Lower leg skin (tissue), 4 donors: ENCODE data around the gene TLR10. TPM values are rescaled to one million over a fixed set of nuclear protein-coding genes. Genes with fewer than 3 reads are reported as not detected.

Source experiments
- DNase-seq, 2 donors: peaks; one replicate each; pipeline ENCODE4 v3.0.0-alpha.2; 2019; ENCODE audit warnings: low spot score in 2 of 2
- H3K4me3 ChIP-seq: fragments of 200-600 bp; sonication (generic); 2 replicates; pipeline ENCODE4 v1.5.1; 2017; ENCODE audit warnings: mild to moderate bottlenecking, low read depth; ENCODE audit not compliant: poor library complexity, severe bottlenecking
- POLR2A ChIP-seq, 2 donors: fragments of 450-650 bp; IDR thresholded peaks; one replicate each; pipeline ENCODE4 v1.6.1; 2016 to 2017; ENCODE audit warnings: antibody characterized with exemption in 2 of 2, mild to moderate bottlenecking in 1 of 2, moderate library complexity in 1 of 2
- WGBS, 2 donors: methylation state at CpG; one replicate each; pipeline ENCODE4 v1.1.5; 2018; 5-methylcytosine and 5-hydroxymethylcytosine counted together
- intact Hi-C: fragments of 100-400 bp; cut with DNase I; formaldehyde crosslinking; loops from one replicate; pipeline ENCODE4 v1.15.0; 2023; ENCODE audit warnings: low total_unique reads
- total RNA-seq, 4 donors: library from RNA; depleted of rRNA; stranded (reverse); fragments of >200 nt; gene quantifications; one replicate each; pipeline ENCODE4 v1.1.0, GENCODE V29; 2016
- TF ChIP-seq, protein P1 (sequence below), 3 donors: fragments of 450-650 bp; IDR thresholded peaks; one replicate each; pipeline ENCODE4 v1.5.1; 2016; ENCODE audit warnings: antibody characterized with exemption in 3 of 3, mild to moderate bottlenecking in 3 of 3, moderate library complexity in 2 of 3

Gene TLR10
- total RNA-seq, 4 donors from 2014 or later: 0.06 to 1.4 (median 0.21) TPM; not detected in 1

DNA sequence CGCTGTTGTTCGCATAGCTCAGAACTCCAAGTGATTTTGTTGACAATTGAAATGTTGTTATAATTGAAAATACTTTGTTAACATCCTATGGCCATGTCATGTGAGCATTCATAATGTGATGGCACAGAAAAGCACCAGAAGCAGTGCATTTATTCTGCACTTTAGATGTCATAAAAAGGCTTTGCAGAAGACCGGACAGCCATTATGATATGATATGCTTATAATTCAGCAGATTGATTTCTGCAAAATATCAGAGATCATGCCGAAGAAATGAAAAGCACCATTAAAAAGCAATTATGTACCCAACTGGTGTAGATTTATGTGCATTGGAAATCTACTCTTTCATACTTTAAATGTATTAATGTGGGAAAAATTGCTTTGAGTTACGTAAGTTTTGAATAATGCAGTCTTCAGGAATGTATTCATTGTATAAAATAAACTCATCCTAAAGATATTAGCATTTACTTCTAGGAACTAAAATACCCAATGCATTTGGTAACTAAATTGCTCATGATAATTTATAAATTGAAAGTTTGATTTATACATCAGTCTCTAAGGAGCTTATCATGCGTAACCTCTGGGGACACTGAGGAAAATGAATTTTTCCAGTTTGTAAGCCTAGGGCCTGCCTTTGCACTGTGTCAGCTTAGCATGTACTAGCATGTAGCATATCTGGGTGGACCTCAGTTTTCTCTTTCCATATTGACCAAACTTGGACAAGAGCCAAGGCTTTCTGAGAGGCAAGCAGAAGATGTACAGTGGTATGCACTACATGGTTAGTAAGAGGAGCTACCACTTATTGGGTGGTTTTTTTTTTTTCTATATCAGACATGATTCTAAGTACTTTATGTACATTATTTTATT, 43.6 kb downstream of the TLR10 start:
- 92 to 93% methylated on average over 6 of the region's 6 CpGs for WGBS, 2 donors
- no peak overlapping the region for H3K4me3 ChIP-seq
- DNase-seq: no peak
- TF ChIP-seq POLR2A (IDR thresholded peaks at IDR 0.05): no peak
- TF ChIP-seq, protein P1, sequence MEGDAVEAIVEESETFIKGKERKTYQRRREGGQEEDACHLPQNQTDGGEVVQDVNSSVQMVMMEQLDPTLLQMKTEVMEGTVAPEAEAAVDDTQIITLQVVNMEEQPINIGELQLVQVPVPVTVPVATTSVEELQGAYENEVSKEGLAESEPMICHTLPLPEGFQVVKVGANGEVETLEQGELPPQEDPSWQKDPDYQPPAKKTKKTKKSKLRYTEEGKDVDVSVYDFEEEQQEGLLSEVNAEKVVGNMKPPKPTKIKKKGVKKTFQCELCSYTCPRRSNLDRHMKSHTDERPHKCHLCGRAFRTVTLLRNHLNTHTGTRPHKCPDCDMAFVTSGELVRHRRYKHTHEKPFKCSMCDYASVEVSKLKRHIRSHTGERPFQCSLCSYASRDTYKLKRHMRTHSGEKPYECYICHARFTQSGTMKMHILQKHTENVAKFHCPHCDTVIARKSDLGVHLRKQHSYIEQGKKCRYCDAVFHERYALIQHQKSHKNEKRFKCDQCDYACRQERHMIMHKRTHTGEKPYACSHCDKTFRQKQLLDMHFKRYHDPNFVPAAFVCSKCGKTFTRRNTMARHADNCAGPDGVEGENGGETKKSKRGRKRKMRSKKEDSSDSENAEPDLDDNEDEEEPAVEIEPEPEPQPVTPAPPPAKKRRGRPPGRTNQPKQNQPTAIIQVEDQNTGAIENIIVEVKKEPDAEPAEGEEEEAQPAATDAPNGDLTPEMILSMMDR (IDR thresholded peaks at IDR 0.05): no peak
- intact Hi-C loops: no loop called here

DNA sequence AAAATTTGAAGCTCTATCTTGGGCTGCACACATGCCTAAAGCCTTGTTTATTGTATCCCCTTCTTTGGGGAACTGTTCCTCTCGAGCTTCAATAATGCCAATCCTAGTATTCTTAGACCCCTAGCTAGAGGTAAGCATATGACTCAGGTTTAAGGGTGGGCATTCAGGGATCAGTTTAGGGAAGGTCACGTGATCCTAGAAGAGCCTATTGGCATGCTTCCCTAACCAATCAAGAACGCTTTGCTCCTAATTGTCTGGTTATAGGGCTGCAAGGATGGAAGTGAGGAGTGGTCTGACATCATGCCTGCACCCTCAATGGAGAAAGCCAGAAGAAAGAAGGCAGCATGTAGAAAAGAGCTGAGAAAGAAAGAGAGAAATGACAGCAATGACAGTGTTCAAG, 46.9 kb downstream of the TLR10 start:
- 89 to 93% methylated on average over 3 of the region's 3 CpGs for WGBS, 2 donors

DNA sequence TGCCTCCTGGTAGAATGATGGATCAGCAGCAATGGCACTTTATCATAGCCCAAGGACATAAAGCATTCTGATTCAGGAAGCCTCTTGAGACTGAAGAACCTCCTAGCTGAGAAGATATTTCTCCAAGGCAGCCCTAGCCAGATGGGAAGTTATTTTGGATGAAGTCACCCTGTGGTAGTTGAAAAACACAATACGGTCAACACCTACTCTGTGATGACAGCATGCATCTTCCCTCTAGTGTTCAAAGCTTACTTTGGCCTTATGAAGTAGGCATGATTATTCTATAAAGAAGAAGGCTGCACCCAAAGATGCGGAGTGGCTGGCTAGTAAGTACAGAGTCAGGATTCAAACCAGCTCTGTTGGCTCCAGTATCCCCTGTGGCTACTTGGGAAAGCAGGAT, 47.9 kb downstream of the TLR10 start:
- no peak for DNase-seq
- intact Hi-C loops: loop anchor here (5.0 kb wide), 1 partner anchor 1127 kb away; no protein-coding TSS in a partner anchor
- H3K4me3 ChIP-seq: no peak overlapping the region
- TF ChIP-seq POLR2A (IDR thresholded peaks at IDR 0.05): no peak
- TF ChIP-seq, protein P1 (IDR thresholded peaks at IDR 0.05): no peak
- WGBS, 2 donors: 66 to 80% methylated on average over 2 of the region's 2 CpGs

More for the DNA sequence above, 46.9 kb downstream of the TLR10 start:
- intact Hi-C loops: no loop called here
- no peak for DNase-seq
- TF ChIP-seq, protein P1 (IDR thresholded peaks at IDR 0.05): no peak
- no peak for TF ChIP-seq POLR2A (IDR thresholded peaks at IDR 0.05)
- no peak overlapping the region for H3K4me3 ChIP-seq

DNA sequence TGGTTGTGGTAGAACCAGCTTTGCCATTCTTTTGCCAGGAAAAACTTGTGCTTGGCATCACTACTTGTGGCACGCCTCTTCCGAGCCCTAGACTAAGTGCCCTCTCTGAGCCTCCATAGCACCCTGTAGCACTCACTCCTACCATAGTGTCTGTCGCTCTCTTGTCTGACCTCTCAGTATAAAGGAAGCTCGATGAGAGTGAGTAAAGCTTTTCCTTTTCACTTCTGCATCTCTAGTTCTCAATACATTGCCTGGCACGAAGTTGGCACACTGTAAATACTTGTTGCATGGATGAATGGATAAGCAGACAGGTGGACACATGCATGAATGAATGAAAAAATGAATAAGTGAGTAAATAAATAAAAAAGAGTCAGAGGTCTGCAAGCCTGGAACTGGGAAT, 48.3 kb downstream of the TLR10 start:
- DNase-seq: no peak
- no peak overlapping the region for H3K4me3 ChIP-seq
- intact Hi-C loops: loop anchor here (5.0 kb wide), 1 partner anchor 1128 kb away; no protein-coding TSS in a partner anchor
- TF ChIP-seq, protein P1 (IDR thresholded peaks at IDR 0.05): no peak
- TF ChIP-seq POLR2A (IDR thresholded peaks at IDR 0.05): no peak
- WGBS, 2 donors: 65 to 66% methylated on average over 5 of the region's 5 CpGs

DNA sequence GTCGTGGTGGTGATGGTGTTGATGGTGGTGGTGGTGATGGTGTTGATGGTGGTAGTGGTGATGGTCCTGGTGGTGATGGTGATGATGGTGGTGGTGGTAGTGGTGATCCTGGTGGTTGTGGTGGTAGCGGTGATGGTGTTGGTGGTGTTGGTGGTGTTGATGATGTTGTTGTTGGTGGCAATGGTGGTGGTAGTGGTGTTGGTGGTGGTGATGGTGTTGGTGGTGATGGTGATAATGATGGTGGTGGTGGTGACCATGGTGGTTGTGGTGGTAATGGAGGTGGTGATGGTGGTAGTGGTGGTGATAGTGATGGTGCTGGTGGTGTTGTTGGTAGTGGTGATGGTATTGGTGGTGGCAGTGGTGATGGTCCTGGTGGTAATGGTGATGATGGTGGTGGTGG, 49.1 kb downstream of the TLR10 start:
- WGBS, 2 donors: 92 to 93% methylated on average over 2 of the region's 2 CpGs
- no peak overlapping the region for H3K4me3 ChIP-seq
- DNase-seq: no peak
- TF ChIP-seq, protein P1 (IDR thresholded peaks at IDR 0.05): no peak
- no peak for TF ChIP-seq POLR2A (IDR thresholded peaks at IDR 0.05)
- intact Hi-C loops: loop anchor here (5.0 kb wide), 1 partner anchor 1129 kb away; no protein-coding TSS in a partner anchor
